ENCODE measurements around the gene HTD2.

DNA sequence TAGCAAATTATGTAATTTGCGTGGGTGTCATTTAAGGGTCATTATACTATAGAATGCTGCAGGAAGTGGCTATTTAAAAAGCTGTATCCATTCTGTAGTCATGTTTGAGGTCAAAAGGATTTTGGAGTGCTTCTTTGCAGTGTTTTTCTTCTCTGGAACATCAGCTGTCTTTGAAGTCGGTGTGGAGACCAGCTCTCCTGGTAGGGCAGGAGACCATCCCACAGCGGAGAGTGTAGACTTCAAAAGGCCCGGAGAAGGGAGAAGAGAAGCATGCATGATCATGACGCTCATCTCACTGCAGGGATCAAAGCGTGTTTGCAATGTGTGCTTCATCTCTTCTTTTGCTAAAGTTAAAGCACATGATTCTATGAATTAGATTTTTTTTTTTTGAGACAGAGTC is 46.3 kb downstream of the HTD2 start:
- TF ChIP-seq, protein P1, sequence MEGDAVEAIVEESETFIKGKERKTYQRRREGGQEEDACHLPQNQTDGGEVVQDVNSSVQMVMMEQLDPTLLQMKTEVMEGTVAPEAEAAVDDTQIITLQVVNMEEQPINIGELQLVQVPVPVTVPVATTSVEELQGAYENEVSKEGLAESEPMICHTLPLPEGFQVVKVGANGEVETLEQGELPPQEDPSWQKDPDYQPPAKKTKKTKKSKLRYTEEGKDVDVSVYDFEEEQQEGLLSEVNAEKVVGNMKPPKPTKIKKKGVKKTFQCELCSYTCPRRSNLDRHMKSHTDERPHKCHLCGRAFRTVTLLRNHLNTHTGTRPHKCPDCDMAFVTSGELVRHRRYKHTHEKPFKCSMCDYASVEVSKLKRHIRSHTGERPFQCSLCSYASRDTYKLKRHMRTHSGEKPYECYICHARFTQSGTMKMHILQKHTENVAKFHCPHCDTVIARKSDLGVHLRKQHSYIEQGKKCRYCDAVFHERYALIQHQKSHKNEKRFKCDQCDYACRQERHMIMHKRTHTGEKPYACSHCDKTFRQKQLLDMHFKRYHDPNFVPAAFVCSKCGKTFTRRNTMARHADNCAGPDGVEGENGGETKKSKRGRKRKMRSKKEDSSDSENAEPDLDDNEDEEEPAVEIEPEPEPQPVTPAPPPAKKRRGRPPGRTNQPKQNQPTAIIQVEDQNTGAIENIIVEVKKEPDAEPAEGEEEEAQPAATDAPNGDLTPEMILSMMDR (IDR thresholded peaks at IDR 0.05): no peak
- TF ChIP-seq TCF7L2 (IDR thresholded peaks at IDR 0.05; ENCODE audit: low read depth, low read length) (no peak), POLR2AphosphoS5 (IDR thresholded peaks at IDR 0.05; ENCODE audit: low read depth, low read length) (no peak), SIN3A (IDR thresholded peaks at IDR 0.05; ENCODE audit: borderline replicate concordance, insufficient read depth, low read depth, low read length) (no peak)

Data from Panc1 (cell line).